ENCODE measurements around the gene OR10S1. TPM values are rescaled to one million over a fixed set of nuclear protein-coding genes. Genes with fewer than 3 reads are reported as not detected.

Gene OR10S1
- polyA plus RNA-seq, 1 experiment = not detected

DNA sequence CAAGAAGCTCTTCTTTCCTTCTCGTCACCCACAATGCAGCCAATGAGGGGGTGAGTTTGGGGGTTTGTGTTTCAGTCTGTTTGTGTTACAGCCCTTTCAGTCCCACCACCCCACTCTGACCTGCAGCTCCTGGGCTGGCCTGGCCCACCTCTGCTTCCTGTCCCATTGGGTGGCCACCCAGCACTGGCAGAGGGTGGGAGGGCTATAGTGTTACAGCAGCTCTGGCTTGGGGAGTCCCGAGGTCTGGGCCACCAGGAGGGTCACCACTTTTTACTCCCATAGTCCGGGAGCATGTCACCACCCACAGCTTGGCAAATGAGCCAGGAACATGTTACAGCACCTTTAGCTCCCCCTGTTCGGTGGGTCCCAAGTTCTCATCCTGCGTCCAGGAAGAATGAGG is 1.7 kb upstream of the OR10S1 start:
- TF ChIP-seq, protein P1, sequence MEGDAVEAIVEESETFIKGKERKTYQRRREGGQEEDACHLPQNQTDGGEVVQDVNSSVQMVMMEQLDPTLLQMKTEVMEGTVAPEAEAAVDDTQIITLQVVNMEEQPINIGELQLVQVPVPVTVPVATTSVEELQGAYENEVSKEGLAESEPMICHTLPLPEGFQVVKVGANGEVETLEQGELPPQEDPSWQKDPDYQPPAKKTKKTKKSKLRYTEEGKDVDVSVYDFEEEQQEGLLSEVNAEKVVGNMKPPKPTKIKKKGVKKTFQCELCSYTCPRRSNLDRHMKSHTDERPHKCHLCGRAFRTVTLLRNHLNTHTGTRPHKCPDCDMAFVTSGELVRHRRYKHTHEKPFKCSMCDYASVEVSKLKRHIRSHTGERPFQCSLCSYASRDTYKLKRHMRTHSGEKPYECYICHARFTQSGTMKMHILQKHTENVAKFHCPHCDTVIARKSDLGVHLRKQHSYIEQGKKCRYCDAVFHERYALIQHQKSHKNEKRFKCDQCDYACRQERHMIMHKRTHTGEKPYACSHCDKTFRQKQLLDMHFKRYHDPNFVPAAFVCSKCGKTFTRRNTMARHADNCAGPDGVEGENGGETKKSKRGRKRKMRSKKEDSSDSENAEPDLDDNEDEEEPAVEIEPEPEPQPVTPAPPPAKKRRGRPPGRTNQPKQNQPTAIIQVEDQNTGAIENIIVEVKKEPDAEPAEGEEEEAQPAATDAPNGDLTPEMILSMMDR (IDR thresholded peaks at IDR 0.05; ENCODE audit: low read depth, low read length) = no peak
- Histone ChIP-seq H3K27me3 (ENCODE audit: control insufficient read depth, insufficient read depth, low read length) (no peaks in the 10 kb centered on the region), H3K9me3 (ENCODE audit: control insufficient read depth, insufficient read depth, low read length) (peaks cover 8% of the 10 kb centered on the region; the same call in 1 of the 2 replicates), H3K4me3 (ENCODE audit: low read depth, low read length) (no peak overlapping the region), H3K27ac (ENCODE audit: low read depth, low read length) (no peak overlapping the region)
- CTCF ChIA-PET = no interaction called here
- no peak for DNase-seq (ENCODE audit: low read depth, low spot score)
- POLR2A ChIA-PET = no interaction called here

- ChIA-PET POLR2A (no interaction called here), CTCF (no interaction called here)
- Histone ChIP-seq H3K27ac (ENCODE audit: low read depth, low read length) (no peak overlapping the region), H3K4me3 (ENCODE audit: low read depth, low read length) (no peak overlapping the region), H3K27me3 (ENCODE audit: control insufficient read depth, insufficient read depth, low read length) (no peaks in the 10 kb centered on the region), H3K9me3 (ENCODE audit: control insufficient read depth, insufficient read depth, low read length) (peaks cover 8% of the 10 kb centered on the region; the same call in 1 of the 2 replicates)
- no peak for DNase-seq (ENCODE audit: low read depth, low spot score)
- TF ChIP-seq, protein P1 (IDR thresholded peaks at IDR 0.05; ENCODE audit: low read depth, low read length) = no peak
These were observed 616 bp downstream of the OR10S1 start for GRCh38 chr11:123976770-123977560.

- TF ChIP-seq, protein P1 (IDR thresholded peaks at IDR 0.05; ENCODE audit: low read depth, low read length) = no peak
- Histone ChIP-seq H3K4me3 (ENCODE audit: low read depth, low read length) (no peak overlapping the region), H3K27me3 (ENCODE audit: control insufficient read depth, insufficient read depth, low read length) (no peaks in the 10 kb centered on the region), H3K9me3 (ENCODE audit: control insufficient read depth, insufficient read depth, low read length) (peaks cover 5% of the 10 kb centered on the region; the same call in 1 of the 2 replicates), H3K27ac (ENCODE audit: low read depth, low read length) (no peak overlapping the region)
- ChIA-PET POLR2A (no interaction called here), CTCF (no interaction called here)
- no peak for DNase-seq (ENCODE audit: low read depth, low spot score)
These were observed 3.8 kb downstream of the OR10S1 start for GRCh38 chr11:123973816-123974215.

- Histone ChIP-seq H3K4me3 (ENCODE audit: low read depth, low read length) (no peak overlapping the region), H3K27me3 (ENCODE audit: control insufficient read depth, insufficient read depth, low read length) (no peaks in the 10 kb centered on the region), H3K27ac (ENCODE audit: low read depth, low read length) (no peak overlapping the region), H3K9me3 (ENCODE audit: control insufficient read depth, insufficient read depth, low read length) (no peaks in the 10 kb centered on the region)
- DNase-seq (ENCODE audit: low read depth, low spot score) = no peak
- ChIA-PET CTCF (no interaction called here), POLR2A (no interaction called here)
- TF ChIP-seq, protein P1 (IDR thresholded peaks at IDR 0.05; ENCODE audit: low read depth, low read length) = no peak
These were observed 20.8 kb downstream of the OR10S1 start for GRCh38 chr11:123956752-123957151.

DNA sequence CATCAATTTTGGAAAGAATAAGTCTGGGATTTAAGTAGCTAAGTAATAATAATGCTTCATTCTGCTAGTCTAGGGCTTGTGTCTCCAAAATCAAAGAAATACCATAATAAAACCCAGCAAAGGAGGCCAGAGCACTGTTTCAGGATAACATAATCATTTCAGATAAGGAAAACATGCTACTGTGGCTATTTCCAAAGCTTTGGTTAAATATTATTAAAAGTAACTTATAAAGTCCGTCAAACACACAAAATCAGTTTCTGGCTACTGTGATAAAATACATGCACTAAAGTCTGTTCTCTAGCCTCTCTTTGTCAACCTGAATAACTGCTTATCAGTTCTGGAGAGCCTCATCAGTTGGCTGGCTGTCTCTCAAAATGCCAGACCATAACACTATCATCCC is 32.4 kb downstream of the OR10S1 start:
- TF ChIP-seq, protein P1 (IDR thresholded peaks at IDR 0.05; ENCODE audit: low read depth, low read length) = no peak
- ChIA-PET POLR2A (no interaction called here), CTCF (no interaction called here)
- Histone ChIP-seq H3K27me3 (ENCODE audit: control insufficient read depth, insufficient read depth, low read length) (no peaks in the 10 kb centered on the region), H3K27ac (ENCODE audit: low read depth, low read length) (no peak overlapping the region), H3K4me3 (ENCODE audit: low read depth, low read length) (no peak overlapping the region), H3K9me3 (ENCODE audit: control insufficient read depth, insufficient read depth, low read length) (peaks cover under 1% of the 10 kb centered on the region; the same call in 1 of the 2 replicates)
- no peak for DNase-seq (ENCODE audit: low read depth, low spot score)
